Mammary epithelial cell (primary cell): ENCODE results near the gene CHMP3.

Source experiments
- CTCF ChIP-seq, 2 donors: IDR thresholded peaks in 1 of 2; conservative IDR thresholded peaks in 1 of 2; 2 replicates each; pipeline ENCODE4 v1.5.1; 2011 to 2012; ENCODE audit warnings: inconsistent platforms in 2 of 2, low read length in 2 of 2, mild to moderate bottlenecking in 2 of 2, control low read depth in 1 of 2, low read depth in 1 of 2; ENCODE audit not compliant: insufficient read depth in 1 of 2; ENCODE audit errors: extremely low read depth in 1 of 2
- EZH2 ChIP-seq: IDR thresholded peaks from 2 replicates; pipeline ENCODE4 v1.6.1; 2012; ENCODE audit warnings: low read length, inconsistent platforms, borderline replicate concordance

- TF ChIP-seq CTCF (conservative IDR thresholded peaks at IDR 0.05 in 1 of 2, IDR thresholded peaks at IDR 0.05 in 1 of 2; ENCODE audit: extremely low read depth in 1 of 2, insufficient read depth in 1 of 2, low read depth in 1 of 2, low read length in 2 of 2) = no peak
- TF ChIP-seq EZH2 = no peak
Measured at GRCh38 chr2:86468162-86469033, 94.8 kb downstream of the CHMP3 start.
